ENCODE data around the gene PIAS4.

The PIAS4 gene

GRCh38 chr19:4042731-4043082 lies 35.2 kb downstream of the PIAS4 start:
- no peak for DNase-seq (ENCODE audit: low read depth in 2 of 2)

- no peak for DNase-seq (ENCODE audit: low read depth in 2 of 2)
Measured at GRCh38 chr19:4043401-4043800, 35.9 kb downstream of the PIAS4 start.

GRCh38 chr19:4043966-4044715 lies 36.6 kb downstream of the PIAS4 start:
- no peak for DNase-seq (ENCODE audit: low read depth in 2 of 2)

- no peak for DNase-seq (ENCODE audit: low read depth in 2 of 2)
Measured at GRCh38 chr19:4044990-4045465, 37.5 kb downstream of the PIAS4 start.

GRCh38 chr19:4045597-4046361 lies 38.2 kb downstream of the PIAS4 start:
- DNase-seq (ENCODE audit: low read depth in 2 of 2): no peak

- no peak for DNase-seq (ENCODE audit: low read depth in 2 of 2)
Measured at GRCh38 chr19:4046362-4046691, 38.8 kb downstream of the PIAS4 start.

- DNase-seq (ENCODE audit: low read depth in 2 of 2): no peak
Measured at GRCh38 chr19:4046946-4047683, 39.6 kb downstream of the PIAS4 start.

- no peak for DNase-seq (ENCODE audit: low read depth in 2 of 2)
Measured at GRCh38 chr19:4049432-4049831, 41.9 kb downstream of the PIAS4 start.

- no peak for DNase-seq (ENCODE audit: low read depth in 2 of 2)
Measured at GRCh38 chr19:4051175-4052101, 43.9 kb downstream of the PIAS4 start.

GRCh38 chr19:4052114-4052992 lies 44.8 kb downstream of the PIAS4 start:
- no peak for DNase-seq (ENCODE audit: low read depth in 2 of 2)

GRCh38 chr19:4052993-4053422 lies 45.5 kb downstream of the PIAS4 start:
- DNase-seq (ENCODE audit: low read depth in 2 of 2): no peak

GRCh38 chr19:4053423-4054324 lies 46.1 kb downstream of the PIAS4 start:
- DNase-seq (ENCODE audit: low read depth in 2 of 2): no peak

GRCh38 chr19:4054441-4055208 lies 47.1 kb downstream of the PIAS4 start:
- DNase-seq (ENCODE audit: low read depth in 2 of 2): no peak

GRCh38 chr19:4055209-4055552 lies 47.6 kb downstream of the PIAS4 start:
- no peak for DNase-seq (ENCODE audit: low read depth in 2 of 2)

- DNase-seq (ENCODE audit: low read depth in 2 of 2): peak; percentile 49 to 50
Measured at GRCh38 chr19:4057931-4058692, 50.6 kb downstream of the PIAS4 start.

GRCh38 chr19:4058693-4059452 lies 51.3 kb downstream of the PIAS4 start:
- DNase-seq (ENCODE audit: low read depth in 2 of 2): no peak

GRCh38 chr19:4059453-4059871 lies 51.9 kb downstream of the PIAS4 start:
- DNase-seq (ENCODE audit: low read depth in 2 of 2): no peak
